ENCODE measurements around the gene PUS10.
A peak's percentile ranks its signal among the peaks of the same experiment; 100 is the strongest.
"Not testable (repeated sequence)": the region's sequence is repeated elsewhere in the genome, so short reads cannot be mapped to it uniquely, and the experiment has no call there.

The PUS10 gene

GRCh38 chr2:60926741-60927552, 91.1 kb downstream of the PUS10 start:
- peak; percentile 69 to 91 (median 86) for DNase-seq

- DNase-seq, result peak; percentile 35 to 69 (median 54)
Observed at GRCh38 chr2:60925994-60926740, 91.9 kb downstream of the PUS10 start.

DNA sequence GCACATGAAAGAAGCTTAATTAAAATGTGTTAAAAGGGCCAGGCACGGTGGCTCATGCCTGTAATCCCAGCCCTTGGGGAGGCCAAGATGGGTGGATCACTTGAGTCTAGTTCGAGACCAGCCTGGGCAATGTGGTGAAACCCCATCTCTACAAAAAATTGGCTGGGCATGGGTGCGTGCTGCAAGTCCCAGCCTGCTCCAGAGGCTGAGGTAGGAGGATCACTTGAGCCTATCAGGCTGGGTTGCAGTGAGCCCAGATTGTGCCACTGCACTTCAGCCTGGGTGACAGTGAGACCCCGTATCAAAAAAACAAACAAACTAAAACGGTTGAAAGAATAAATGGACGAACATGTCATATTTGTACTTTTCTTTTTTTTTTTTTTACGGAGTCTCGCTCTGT, 110.7 kb downstream of the PUS10 start:
- no peak for DNase-seq

GRCh38 chr2:60906395-60906794, 111.7 kb downstream of the PUS10 start:
- no peak for DNase-seq

DNA sequence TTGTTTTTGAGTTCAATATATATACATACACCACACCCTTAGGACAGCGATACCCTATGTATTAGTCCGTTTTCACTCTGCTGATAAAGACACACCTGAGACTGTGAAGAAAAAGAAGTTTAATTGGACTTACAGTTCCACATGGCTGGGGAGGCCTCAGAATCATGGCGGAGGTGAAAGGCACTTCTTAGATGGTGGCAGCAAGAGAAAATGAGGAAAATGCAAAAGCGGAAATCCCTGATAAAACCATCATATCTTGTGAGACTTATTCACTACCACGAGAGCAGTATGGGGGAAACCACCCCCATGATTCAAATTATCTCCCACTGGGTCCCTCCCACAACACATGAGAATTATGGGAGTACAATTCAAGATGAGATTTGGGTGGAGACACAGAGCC, 112.2 kb downstream of the PUS10 start:
- peak; percentile 79 to 89 (median 84) for DNase-seq

DNA sequence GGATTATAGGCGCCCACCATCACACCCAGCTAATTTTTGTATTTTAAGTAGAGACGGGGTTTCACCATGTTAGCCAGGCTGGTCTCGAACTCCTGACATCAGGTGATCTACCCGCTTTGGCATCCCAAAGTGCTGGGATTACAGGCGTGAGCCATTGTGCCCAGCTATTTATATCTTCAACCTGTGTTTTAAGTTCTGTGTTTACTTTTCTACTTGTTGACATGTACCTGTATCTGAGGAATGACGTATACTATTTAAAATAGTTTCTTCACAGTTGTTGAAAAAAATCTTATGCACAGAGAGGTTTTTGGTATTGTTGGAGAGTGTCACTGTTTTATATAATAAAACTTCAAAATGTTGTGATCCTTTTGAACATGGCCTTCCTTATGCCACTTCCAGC, 116.8 kb downstream of the PUS10 start:
- not testable (repeated sequence) for DNase-seq

- no peak for DNase-seq
Observed at GRCh38 chr2:60899892-60900249, 118.2 kb downstream of the PUS10 start.

DNA sequence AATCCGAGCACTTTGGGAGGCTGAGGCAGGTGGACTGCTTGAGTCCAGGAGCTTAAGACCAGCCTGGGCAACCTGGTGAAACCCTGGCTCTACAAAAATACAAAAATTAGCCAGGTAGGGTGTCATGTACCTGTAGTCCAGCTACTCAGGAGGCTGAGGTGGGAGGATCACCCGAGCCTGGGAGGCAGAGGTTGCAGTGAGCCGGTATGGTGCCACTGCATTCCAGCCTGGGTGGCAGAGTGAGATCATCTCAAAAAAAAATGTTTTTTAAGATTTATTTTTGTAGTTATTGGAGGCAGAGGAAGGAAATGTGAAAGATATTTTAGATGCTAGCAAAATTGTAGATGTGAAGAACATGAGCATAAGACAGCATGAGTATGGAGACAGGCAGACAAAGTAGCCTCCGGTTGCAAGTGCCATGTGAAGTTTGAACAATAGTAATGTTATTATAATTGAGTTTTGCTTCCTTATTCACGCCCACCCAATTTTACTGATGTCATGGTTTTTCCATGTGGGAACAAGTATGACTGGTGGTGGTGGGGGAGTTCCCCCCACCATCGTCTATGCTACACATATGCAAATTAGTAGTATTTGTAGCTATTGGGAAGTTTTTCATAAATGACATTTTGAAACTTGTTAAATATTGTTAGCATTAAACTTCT, 118.7 kb downstream of the PUS10 start:
- peak; percentile 92 to 98 (median 96) for DNase-seq

GRCh38 chr2:60898567-60898966, 119.5 kb downstream of the PUS10 start:
- no peak for DNase-seq
